GM19455 (cell line): Measurements from ENCODE around the gene ACSF3.
"Not testable (repeated sequence)": the region's sequence is repeated elsewhere in the genome, so short reads cannot be mapped to it uniquely, and the experiment has no call there.

Source experiments
- ATAC-seq: cut with Tn5 transposase; IDR thresholded peaks from one replicate; pipeline ENCODE4 v1.9.1; 2021; ENCODE audit not compliant: unreplicated experiment

The ACSF3 gene

DNA sequence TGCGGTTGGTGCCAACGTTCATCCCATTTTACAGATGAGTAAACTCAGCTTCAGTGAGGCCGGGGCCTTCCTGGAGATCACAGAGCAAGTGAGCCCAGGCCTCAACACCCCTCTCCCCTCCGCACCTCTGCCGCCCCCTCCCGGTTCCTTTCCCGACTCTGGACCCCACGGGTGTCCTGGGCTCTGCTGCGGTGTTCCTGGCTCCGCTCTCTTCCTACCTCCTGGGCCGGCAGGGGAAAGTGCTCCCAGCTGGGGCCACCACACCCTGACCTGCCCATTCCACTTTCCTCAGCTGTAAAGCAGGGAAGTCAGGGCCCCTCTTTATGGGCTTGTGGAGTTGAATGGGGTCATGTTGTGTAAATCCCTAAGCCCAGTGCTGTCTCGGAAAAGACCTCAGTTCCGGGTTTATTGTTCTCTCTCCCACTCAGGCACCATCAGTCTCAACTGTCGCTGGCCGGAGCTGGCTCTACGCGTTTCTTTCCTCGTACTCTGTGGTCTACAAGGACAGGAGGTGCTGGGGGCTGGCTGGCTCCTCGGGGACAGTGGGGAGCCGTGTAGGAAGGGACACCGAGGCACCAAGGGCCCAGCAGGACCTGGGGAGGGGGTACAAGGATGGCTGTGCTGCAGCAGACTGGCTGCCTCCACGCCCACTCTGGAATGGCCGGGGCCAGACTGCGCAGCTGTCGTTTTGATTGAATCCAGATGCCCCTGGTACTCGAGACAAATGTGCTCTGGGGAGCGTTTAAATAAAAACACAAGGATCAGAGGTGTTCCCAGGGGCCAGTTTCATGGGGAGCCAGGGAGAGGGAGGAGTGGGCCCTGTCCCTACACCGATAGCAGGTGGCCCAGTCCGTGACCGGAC is 21.7 kb upstream of the ACSF3 start:
- ATAC-seq, result no peak

DNA sequence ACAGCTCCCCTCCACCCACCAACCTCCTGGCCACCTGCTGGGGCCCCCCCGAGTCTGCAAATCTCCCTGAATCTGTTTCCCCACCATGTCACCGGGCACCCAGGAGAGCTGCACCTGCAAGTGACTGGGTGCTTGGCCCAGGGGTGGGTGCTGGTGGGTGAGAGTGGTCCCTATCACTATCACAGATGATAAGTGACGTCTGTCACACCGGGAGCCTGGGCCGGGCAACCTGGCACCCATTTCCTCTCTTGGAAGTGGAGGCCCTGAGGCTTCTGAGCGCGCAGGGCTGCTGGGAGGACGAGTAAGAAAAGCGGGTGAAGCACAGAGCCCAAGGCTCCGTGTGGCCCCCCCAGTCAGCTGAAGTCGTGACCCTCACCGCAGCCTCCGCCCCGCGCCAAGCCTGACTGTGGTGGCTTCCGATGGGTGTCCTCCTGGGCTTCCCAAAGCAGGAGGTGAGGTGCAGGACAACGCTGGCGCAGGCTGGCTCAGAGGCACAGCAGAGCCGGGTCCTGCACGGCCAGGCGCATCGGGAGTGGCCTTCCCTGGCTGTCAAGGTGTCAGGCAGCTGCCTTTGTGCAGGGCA is 21.0 kb upstream of the ACSF3 start:
- ATAC-seq, result no peak

DNA sequence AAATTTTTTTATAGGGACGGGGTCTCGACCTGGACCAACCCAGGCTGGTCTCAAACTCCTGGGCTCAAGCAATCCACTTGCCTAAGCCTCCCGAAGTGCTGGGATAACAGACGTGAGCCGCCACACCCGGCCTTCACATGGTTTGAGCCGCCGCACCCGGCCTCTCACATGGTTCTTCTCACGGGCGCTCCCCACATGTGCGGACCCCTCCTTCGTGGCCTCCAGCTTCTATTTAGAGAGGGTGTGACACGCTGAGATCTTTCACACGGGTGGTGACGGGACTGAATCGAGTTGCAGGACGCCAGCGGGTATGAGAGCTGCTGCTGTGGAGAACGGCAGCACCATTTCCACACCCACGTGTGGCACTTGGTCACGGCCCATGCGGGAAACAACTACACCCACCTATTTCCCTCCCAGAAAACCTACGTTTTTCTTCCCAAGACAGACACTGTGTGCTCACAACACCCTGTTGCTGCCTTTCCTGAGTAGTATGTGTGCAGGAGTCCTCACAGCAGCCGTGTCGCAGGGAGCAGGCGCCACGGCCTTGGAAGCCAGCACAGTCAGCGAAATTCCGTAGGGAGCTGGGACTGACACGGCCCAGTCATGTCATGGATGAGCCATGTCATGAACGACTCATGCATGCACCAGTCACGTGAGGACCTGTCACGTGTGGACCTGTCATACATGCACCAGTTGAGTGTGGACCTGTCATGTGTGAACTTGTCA is 20.1 kb upstream of the ACSF3 start:
- ATAC-seq, result no peak

DNA sequence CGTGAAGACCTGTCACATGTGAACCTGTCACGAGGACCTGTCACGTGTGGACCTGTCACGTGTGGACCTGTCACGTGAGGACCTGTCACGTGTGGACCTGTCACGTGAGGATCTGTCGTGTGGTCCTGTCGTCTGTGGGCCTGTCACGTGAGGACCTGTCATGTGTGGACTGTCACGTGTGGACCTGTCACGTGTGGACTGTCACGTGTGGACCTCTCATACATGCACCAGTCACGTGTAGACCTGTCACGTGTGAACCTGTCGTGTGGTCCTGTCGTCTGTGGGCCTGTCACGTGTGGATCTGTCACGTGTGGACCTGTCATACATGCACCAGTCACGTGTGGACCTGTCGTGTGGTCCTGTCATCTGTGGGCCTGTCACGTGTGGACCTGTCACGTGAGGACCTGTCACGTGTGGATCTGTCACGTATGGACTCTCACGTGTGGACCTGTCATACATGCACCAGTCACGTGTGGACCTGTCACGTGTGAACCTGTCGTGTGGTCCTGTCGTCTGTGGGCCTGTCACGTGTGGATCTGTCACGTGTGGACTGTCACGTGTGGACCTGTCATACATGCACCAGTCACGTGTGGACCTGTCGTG is 19.5 kb upstream of the ACSF3 start:
- ATAC-seq, result not testable (repeated sequence)

DNA sequence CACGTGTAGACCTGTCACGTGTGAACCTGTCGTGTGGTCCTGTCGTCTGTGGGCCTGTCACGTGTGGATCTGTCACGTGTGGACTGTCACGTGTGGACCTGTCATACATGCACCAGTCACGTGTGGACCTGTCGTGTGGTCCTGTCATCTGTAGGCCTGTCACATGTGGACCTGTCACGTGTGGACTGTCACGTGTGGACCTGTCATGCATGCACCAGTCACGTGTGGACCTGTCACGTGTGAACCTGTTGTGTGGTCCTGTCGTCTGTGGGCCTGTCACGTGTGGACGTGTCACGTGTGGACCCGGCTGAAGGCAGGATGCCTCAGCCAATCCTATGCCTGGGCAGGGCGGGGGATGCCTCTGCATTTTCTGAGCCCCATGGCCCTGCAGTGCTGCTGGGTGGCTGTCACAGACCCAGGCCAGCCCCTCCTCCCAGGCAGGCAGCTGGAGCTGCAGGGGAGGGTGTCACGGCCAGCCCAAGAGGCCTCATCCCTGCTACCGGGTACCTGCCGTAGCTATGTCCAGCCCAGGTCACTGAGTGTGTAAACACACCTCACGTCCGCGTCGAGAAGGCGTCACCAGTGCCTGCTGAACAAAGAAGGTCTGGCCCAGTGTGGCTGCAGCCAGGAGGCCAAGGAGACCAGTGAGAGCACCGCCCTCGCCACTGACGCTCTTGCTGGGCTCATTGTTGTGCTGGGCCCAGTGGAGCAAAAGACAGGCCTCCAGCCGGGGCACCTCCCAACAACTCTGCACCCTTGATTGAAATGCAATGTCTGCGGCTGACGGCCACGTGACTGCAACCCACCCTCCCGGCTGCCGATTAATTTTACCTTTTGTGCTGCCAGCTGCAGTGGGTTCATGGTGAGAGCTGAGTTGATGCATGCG is 18.6 kb upstream of the ACSF3 start:
- ATAC-seq, result no peak

DNA sequence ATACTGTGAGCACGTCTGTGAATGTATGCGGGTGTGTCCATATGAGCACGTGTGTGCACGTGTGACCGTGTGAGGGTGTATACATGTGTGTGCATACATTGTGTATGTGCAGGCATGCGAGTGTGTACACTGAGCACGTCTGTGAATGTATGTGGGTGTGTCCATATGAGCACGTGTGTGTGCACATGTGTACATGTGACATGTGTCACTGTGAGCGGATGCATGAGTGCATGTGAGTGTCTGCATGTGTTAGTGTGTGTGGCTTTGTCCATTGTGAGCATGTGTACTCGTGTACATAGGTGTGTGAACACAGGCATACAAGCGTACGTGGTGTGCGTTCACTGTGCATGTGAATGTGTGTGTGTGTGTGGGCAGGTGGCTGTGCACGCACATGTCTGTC is 17.5 kb upstream of the ACSF3 start:
- ATAC-seq, result no peak

DNA sequence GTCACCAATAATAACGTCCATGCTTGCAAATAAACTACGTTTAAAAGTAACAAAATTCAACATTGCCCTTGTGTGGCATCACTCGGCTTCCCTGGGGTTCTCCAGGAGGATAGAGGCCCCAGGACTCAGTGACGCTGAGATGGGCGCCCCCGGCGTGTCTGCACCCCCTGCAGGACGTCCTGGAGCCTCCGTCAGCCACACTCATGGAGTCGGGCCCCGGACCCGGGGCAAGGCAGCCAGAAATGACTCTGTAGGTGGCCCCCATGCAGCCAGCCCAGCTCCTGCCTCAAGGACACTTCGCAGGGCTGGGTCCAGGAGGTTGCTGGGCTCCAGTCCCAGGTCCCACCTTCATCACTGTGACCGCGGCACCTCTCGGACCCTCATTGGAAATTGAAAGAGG is 16.6 kb upstream of the ACSF3 start:
- no peak for ATAC-seq

DNA sequence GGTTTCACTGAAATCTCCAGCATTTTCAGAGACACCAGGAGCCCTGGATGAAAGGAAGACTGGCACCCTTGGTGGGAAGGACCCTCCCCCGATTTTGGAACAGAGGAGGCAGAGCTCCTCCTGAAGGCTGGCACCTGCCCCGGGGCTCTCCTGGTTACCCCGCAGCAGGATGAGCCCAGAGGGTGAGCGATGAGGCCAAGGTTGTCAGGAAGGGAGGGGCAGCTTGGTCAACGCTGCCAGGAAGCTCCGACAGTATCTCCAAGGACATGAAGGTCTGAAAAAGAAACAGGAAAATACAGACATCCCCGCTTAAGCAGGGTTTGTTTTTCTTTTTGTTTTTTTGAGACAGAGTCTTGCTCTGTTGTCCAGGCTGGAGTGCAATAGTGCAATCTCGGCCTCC is 15.5 kb upstream of the ACSF3 start:
- ATAC-seq, result no peak

DNA sequence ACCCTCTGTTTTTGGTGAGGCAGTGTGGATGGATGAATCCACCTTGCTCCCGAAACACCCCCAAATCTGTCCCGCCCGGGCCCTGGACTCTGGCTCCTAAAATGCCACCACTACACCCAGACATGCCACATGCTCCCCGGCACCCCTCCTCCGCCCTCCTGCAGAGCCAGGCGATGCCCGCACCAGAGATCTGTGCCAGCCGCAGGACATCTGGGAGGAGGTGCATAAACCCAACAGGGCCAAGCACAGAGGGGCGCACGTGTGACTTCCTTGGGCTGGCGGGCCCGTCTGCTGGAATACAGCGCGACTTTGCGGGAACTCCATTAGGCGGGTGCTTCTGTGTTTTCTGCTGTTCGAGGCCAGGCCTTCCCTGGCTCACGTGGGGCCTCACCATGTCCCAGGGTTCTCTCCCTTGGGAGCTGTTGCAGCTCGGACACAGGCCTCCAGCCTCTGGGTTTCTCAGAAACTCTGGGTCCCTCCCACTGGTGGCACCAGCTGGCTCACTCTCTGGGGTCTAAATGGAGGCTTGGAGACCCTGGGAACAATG is 14.1 kb upstream of the ACSF3 start:
- no peak for ATAC-seq

DNA sequence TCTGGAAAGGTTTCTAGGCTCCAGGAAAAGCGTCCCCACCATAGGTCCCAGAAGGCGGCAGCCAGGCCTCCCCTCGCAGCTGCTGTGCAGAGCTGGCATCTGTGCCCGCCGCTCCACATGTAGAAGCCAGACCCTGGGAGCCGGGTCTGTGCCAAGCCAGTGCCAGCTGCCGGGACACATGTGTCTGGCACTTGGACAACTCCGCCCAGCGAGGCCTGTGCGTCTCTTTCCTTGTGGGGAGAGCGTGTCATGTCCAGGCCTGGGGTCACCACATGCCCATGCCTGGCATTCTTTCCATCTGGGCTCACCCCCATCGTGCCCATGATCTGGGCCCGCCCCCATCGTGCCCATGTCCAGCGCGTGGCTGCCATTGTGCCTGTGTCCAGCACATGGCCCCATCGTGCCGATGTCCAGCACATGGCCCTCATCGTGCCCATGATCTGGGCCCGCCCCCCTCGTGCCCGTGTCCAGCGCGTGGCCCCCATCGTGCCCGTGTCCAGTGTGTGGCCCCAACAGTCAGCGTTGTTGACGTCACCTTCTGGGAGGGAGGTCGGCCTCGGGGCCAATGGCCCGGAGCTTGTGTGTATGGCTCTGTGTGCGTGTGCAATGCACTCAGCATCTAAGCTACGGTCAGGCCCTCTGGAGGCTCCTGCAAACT is 13.3 kb upstream of the ACSF3 start:
- ATAC-seq, result no peak

DNA sequence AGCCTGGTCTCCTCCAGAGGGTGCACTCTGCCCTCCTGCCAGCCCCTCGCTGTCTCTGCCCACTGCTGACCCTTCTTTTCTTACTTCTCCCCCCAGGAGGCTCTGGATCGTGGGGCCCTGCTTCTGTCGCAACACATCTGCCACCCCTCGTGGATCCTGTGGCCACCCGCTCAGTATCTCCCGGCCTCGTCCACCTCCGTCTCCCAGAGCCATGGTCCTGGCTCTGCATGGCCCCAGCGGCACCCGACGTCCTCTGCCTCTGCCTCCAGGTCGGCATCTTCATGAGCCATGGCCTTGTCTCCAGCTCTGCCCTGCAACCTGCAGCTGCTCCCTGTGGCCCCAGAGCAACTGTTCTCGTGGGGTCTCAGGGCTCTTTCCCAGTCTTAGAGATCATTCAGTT is 12.1 kb upstream of the ACSF3 start:
- ATAC-seq, result no peak

DNA sequence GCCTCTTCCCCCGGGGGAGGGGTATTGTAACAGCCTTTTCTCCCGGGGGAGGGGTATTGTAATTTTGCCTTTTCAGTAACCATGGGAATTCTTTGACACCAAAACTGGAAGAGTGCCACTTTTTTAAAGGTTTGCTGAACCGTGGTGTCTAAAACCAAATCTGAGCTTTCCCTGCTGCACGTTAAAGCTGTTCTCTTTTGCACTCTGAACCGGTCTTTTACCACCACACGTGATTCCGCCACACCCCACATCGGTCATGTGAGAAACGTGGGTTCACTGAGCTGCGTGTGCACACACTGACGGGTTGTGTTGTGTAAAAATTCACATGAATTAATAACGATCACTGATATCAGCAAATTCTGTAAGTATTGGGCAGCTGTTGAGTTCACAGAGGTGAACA is 9.2 kb upstream of the ACSF3 start:
- ATAC-seq, result no peak

DNA sequence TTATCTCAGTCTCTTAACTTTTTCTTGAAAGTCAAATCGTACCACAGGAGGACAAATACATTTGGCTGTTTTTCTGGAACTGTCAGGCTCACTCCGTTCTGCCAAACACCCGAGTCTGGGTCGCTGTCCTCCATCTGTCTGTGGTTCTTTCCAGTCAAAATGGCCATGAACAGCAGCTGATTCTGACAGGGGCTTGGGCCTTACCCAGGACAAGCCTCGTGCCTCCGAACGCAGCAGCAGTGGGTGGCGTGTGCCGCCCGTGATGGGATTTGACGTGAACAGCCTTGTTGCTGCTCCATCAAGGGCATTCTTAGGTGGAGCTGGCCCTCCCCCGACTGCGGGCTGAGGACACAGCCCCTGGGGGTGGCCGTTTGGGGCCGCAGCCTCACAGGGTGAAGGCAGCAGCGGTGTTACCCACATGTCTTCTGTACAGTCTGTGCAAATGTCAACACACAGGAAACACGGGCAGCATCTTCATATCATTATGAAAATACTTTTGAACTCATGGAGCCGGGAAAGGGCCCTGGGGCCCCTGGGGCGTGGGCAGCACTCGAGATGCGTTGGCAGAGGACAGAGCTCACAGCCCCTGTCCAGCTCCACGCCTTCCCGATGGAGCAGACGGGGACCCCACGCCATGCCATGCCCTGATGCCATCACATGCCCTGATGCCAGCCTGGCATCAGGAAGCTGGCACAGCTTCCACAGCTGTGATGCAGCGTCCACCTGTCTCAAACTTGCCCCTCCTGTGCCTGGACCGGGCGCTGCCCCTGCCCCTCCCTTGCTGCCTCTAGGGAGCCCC is 8.6 kb upstream of the ACSF3 start:
- no peak for ATAC-seq

DNA sequence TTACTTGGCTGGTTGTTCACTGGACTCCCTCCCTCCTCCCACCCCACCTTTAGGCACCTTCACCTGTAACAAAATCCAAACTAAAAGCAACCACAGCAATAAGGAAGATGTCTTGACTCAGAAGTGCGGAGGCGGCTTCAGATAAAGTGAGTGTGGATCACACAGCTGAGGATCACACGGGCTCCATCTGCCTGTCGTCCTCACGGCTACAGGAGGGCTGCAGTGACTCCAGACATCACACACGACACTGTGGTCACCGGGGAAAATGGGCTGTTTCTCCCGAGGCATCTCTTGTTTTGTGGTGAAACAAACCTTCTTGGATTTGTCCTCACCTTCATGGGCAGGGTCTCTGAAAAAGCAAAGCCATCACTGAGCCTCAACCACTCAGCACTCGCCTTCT is 7.9 kb upstream of the ACSF3 start:
- ATAC-seq, result no peak

DNA sequence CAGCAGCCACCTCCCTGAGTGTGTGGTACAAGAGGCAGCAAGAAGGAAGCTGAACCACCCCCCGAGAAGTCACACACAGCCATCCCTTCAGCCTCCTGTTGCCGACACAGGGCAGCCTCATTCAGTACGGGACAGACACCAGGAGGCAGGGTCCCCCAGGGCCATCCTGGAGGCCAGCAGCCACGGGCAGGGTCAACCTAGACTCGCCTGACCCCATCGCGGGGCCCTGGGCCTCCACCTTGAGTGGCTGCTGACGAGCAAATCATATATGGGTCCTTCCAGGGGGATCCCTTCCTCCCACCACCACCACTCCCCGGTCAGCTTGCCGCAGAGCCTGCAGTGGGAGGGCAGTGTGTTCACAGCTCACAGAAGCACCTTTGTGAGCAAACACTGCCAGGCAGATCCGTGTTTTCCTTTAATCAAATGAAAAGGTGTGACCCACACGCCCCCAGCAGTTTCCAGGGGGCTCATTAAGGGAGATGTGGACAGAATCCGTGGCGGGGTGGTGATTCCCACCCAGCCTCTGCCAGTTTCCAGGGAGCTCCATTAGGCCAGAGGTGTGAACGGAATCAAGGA is 5.6 kb upstream of the ACSF3 start:
- no peak for ATAC-seq

DNA sequence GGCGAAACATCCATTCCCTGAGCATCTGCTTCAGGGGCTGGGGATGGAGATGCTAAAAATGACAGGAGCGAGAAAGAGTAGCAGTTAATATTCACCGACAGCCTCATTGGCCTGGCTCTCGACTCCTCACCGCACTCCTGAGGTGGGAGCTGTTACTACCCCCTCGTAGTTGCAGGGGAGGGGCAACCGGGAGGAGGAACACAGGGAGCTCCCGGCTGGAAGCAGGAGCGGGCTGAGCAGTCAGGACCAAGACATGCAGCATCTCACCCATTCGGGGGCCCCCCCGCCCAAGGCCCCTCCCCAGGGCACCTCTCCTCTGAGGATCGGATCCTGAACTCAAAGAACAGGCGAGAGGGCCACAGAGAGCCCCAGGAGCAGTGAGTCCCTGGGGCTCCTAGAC is 4.5 kb upstream of the ACSF3 start:
- ATAC-seq, result no peak

DNA sequence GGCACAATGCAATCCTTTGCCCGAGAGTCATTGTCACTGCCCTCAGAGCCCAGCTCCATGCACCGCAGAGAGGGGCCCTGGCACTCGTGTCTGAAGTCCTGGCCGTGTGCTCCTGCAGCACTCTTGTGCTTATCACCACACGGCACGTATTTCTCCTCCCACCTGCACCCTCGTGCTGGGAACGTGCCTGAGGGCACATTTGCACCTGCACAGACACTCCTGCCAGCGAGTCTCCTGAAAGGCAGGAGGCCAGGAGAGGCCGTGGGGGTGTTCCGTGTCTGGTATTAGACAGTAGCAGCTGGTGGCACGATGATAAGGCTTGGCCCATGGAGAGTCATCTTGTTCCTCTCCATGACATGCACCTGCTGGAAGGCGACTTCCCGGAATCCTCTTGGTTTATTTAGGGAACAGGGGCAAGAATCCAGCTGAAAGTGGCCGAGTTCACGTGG is 3.4 kb upstream of the ACSF3 start:
- no peak for ATAC-seq

DNA sequence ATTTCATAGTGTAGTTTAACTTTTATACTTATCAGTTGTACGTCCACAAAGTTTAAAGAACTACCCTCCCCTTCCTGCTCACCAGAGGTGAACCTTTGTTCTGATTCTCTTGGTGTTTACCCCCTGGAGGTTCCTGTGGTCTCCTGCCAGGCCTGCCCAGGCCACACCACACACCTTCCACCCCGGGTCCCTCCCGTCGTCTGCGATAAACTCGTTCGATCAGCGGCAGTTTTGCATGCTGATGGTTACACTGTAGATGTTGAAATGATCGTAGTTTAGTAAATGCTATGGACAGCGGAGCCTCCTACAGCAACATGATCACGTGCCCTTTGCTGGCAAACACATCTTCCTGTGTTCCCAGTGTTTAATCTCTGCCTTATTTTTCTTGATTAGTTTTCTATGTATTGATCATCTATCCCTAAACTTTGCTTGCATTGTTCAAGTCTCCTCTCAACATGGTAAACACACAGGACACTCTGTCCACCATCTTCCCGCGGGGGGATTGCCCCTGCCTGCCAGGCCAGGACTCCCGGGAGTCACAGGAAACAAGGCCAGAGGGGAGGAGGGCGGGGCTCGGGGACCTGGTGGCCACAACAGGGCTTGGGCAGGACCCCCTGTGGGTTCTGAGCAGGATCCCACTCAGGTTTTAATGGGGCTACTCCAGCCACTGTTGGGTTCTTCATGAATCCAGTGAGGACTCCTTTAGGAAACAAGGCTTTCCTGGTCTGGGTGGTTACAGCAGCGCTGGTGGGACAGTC is 2.8 kb upstream of the ACSF3 start:
- no peak for ATAC-seq
